ENCODE results near the gene ZNRF2. TPM values are rescaled to one million over a fixed set of nuclear protein-coding genes. Genes with fewer than 3 reads are reported as not detected.

The ZNRF2 gene
- total RNA-seq, 6 experiments from 2014 or later = 17.1 to 24.0 (median 18.7) TPM

DNA sequence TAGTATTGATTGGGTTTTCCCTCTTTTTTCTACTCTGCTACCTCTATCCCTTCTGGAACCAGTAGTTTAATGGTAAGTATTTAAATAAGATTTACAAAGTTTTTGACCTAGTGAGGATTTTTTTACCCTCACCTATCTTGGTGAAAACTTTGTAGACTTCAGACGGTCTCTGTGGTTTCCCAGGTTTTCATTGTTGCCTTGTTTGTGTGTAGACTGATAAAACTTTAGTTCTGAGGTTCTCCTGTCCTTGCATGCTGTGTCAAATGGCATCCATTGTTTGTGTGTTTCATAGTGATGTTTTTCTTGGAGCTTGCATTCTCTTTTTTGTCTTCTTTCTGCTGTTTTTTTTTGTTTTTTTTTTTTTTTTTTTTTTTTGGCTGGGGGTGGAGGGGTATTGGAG lies 22.6 kb downstream of the ZNRF2 start:
- Histone ChIP-seq H3K4me3 (no peak overlapping the region), H3K4me1 (peaks cover 0 to 19% (median 4%) of the 10 kb centered on the region in 4 donors), H3K27ac (no peak overlapping the region), H3K27me3 (no peaks in the 10 kb centered on the region), H3K36me3 (no peaks in the 10 kb centered on the region), H3K9me3 (no peaks in the 10 kb centered on the region)
- DNase-seq (no peak), ATAC-seq (no peak)
- intact Hi-C loops (cut with DNase I) = no loop called here
- TF ChIP-seq, protein P1, sequence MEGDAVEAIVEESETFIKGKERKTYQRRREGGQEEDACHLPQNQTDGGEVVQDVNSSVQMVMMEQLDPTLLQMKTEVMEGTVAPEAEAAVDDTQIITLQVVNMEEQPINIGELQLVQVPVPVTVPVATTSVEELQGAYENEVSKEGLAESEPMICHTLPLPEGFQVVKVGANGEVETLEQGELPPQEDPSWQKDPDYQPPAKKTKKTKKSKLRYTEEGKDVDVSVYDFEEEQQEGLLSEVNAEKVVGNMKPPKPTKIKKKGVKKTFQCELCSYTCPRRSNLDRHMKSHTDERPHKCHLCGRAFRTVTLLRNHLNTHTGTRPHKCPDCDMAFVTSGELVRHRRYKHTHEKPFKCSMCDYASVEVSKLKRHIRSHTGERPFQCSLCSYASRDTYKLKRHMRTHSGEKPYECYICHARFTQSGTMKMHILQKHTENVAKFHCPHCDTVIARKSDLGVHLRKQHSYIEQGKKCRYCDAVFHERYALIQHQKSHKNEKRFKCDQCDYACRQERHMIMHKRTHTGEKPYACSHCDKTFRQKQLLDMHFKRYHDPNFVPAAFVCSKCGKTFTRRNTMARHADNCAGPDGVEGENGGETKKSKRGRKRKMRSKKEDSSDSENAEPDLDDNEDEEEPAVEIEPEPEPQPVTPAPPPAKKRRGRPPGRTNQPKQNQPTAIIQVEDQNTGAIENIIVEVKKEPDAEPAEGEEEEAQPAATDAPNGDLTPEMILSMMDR (IDR thresholded peaks at IDR 0.05) = no peak
- TF ChIP-seq POLR2A (IDR thresholded peaks at IDR 0.05) = no peak
- 83% methylated on average over 1 of the region's 1 CpG for WGBS (ENCODE audit: insufficient coverage, low coverage, low lambda C conversion rate, missing lambda C conversion rate)

DNA sequence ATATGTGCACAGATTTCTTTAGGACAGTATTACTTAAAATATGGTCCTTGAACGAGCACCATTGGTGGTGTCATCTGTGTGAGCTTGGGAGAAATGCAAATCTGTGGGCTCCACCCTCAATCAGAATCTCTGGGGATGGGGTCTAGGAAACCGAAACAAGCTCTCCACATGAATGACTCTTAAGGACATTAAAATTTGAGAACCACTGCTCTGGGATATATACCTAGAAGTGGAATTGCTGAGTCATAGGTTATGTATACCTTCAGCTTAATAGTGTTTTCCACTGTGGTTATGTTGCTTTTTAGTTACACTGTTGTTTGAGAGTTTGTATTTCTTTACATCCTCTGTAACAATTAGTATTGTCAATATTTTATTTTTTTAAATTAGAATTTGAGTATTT lies 24.0 kb downstream of the ZNRF2 start:
- Histone ChIP-seq H3K9me3 (no peaks in the 10 kb centered on the region), H3K4me3 (no peak overlapping the region), H3K27me3 (no peaks in the 10 kb centered on the region), H3K36me3 (no peaks in the 10 kb centered on the region), H3K27ac (no peak overlapping the region), H3K4me1 (peaks cover 0 to 19% (median 4%) of the 10 kb centered on the region in 4 donors)
- WGBS (ENCODE audit: insufficient coverage, low coverage, low lambda C conversion rate, missing lambda C conversion rate) = 100% methylated on average over 2 of the region's 2 CpGs
- intact Hi-C loops (cut with DNase I) = no loop called here
- DNase-seq (no peak), ATAC-seq (peak in 1 of 4 donors; percentile 22)
- TF ChIP-seq POLR2A (IDR thresholded peaks at IDR 0.05) = no peak
- TF ChIP-seq, protein P1 (IDR thresholded peaks at IDR 0.05) = no peak

DNA sequence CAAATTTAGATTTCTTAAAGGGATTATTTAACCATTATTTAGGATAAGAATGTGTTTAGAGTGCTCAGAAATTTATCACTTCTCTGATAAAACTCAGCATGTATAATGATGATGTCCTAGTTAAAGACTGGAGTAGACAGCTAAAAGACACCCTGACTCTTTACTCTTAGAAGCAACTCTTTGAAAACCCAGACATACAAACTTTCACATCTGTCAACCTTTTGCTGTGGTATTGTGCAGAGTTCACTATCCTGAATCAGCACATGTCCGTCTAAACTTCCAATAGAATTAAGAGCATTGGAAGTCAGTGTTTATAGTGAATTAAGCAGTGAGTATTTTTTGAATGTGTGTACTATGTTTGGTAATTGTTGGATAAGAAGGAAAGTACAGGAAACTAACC lies 24.9 kb downstream of the ZNRF2 start:
- ATAC-seq = no peak

DNA sequence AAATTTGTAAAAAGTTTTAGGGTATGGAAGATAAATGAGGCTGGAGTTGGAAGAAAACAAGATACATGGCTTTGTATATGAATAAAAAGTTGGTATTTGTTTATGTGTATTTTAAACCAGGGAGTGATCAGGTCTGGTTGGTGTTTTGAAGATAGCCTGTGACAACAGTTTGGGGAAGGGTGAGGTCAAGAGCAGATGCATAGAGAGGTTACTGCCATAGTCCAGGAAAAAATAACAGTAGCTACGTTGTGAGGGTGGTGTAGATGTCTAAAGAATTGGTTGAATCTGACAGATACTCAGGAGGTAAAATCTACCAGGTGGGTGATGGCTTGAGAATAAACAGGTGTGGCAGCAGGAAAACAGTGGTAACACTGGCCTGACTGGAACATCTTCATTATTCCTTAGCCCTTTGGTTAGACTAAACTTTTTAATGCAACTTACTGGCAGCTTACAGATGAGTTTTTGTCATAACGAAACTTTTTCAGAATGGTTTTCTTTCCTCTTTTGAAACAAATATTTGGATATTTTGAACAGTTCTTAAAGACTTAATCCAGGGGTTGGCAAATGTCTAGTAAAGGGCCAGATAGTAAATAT lies 25.5 kb downstream of the ZNRF2 start:
- TF ChIP-seq, protein P1 (IDR thresholded peaks at IDR 0.05) = no peak
- TF ChIP-seq POLR2A (IDR thresholded peaks at IDR 0.05) = no peak
- Histone ChIP-seq H3K4me3 (no peak overlapping the region), H3K27me3 (no peaks in the 10 kb centered on the region), H3K9me3 (no peaks in the 10 kb centered on the region), H3K4me1 (peaks cover 0 to 16% (median 1%) of the 10 kb centered on the region in 4 donors), H3K36me3 (no peaks in the 10 kb centered on the region), H3K27ac (no peak overlapping the region)
- DNase-seq = no peak
- intact Hi-C loops (cut with DNase I) = no loop called here
- WGBS (ENCODE audit: insufficient coverage, low coverage, low lambda C conversion rate, missing lambda C conversion rate) = 70% methylated on average over 2 of the region's 2 CpGs
- peak in 1 of 4 donors; percentile 17 for ATAC-seq

More for the DNA sequence above, 24.9 kb downstream of the ZNRF2 start:
- no peak for DNase-seq
- 42% methylated on average over 1 of the region's 1 CpG for WGBS (ENCODE audit: insufficient coverage, low coverage, low lambda C conversion rate, missing lambda C conversion rate)
- peaks cover 0 to 19% (median 4%) of the 10 kb centered on the region in 4 donors for H3K4me1 ChIP-seq
- no peak overlapping the region for H3K4me3 ChIP-seq
- H3K27me3 ChIP-seq = no peaks in the 10 kb centered on the region
- TF ChIP-seq POLR2A (IDR thresholded peaks at IDR 0.05) = no peak
- TF ChIP-seq, protein P1 (IDR thresholded peaks at IDR 0.05) = no peak
- no peaks in the 10 kb centered on the region for H3K36me3 ChIP-seq
- intact Hi-C loops (cut with DNase I) = no loop called here
- H3K27ac ChIP-seq = no peak overlapping the region
- H3K9me3 ChIP-seq = no peaks in the 10 kb centered on the region
